NCI-H2227 treated with DMSO at 0.1 percent for 48 hours (cell line): ENCODE data around the gene OXA1L.
"Not testable (repeated sequence)": the region's sequence is repeated elsewhere in the genome, so short reads cannot be mapped to it uniquely, and the experiment has no call there.

Experiments
- DNase-seq: peaks from one replicate; lab custom pipeline; 2025; lab: John Stamatoyannopoulos, UW

The OXA1L gene

DNA sequence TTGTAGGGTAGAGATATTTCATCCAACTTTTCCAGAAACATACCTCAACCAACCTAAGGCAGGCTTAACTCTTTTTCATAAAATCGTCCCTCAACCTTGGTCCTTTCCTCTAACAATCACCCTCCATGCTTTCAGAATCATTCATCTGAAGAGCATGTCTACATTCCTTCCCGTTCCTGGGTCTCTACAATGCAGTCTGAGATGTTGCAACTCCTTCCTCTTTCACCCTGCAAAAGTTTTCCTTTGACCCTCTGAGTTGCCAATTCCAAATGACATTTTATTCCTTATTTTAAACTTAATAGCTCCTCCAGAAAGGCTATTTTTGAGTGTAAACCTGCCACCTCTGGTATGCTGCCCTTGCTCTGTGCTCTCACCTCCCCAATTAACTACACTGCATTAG is 32.0 kb downstream of the OXA1L start:
- DNase-seq, result no peak

DNA sequence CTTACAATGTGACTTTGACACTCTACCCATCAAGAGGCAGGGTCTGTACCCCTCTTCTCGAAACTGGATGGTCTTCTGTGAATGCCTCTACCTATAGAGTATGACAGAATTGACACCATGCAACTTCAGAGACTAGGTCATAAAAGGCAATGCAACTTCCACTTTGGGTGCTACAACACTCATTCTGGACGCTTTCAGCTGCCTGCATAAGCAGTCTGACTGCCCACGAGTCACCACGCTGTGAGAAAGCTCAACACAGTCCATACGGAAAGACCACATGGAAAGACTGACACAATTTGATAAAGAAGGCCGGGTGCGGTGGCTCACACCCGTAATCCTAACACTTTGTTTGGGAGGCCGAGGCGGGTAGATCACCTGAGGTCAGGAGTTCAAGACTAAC is 33.9 kb downstream of the OXA1L start:
- DNase-seq, result no peak

DNA sequence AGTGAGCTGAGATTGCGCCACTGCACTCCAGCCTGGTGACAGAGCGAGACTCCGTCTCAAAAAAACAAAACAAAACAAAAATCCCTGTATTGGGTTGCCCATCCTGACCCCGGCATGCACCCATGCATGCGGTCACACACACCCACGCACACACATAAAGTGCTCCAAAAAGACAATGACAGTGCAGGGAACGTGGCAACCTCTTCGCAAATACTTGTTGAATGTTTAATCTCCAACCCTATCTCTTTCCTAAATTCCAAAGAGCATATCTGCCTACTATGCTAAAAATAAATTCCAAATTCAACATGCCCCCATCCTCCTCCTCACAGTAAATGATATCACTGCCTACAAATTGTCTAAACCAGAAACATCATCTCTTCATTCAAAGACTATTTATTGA is 35.2 kb downstream of the OXA1L start:
- no peak for DNase-seq

DNA sequence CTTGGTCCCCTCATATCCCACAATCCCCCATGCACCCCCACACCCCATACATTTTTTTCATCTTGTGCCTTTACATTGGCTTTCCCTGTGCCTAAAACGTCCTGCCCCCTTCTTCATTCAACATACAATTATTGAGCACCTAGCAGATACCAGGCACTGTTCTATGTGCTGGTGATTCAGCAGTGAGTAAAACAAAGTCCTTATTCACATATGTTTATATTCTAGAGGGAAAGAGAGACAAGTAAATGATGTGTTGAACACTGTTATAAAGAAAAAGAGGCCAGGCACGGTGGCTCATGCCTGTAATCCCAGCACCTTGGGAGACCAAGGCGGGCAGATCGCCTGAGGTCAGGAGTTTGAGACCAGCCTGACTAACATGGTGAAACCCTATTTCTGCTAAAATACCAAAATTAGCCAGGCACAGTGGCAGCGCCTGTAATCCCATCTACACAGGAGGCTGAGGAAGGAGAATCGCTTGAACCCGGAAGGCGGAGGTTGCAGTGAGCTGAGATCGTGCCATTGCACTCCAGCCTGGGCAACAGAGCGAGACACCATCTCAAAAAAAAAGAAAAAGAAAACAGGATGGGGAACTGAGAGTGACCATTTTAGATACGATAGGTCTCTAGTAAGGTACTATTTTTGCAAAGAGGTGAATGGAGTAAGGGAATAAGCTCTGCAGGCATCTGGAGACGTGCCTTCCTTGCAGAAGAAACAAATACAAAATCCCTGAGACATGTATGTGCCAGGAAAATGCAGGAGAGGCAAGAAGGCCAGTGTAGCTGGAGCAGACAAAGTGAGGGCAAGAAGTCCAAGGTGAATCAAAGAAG is 36.6 kb downstream of the OXA1L start:
- no peak for DNase-seq

DNA sequence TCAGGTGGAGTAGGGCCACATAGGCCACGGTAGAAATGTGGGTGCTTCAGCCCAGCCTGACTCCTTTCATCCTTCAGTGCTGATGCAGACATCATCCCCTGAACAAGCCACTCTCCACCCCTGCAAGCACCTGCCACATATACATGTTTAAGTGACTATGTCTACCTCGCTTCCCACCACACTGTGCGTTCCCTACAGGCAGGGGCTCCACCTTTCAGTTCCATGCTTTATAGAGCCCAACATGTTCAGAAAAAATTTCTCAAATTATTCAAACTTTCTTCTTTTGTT is 37.1 kb downstream of the OXA1L start:
- DNase-seq, result no peak

DNA sequence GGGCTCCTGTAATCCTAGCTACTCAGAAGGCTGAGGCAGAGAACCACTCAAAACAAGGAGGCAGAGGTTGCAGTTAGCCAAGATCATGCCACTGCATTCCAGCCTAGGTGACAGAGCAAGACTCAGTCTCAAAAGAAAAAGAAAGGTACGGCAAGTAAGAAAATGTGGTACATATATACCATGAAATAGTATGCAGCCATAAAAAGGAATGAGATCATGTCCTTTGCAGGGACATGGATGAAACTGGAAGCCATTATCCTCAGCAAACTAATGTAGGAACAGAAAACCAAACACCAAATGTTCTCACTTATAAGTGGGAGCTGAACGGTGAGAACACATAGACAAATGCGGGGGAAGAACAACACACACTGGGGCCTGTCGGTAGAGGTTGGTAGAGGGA is 38.7 kb downstream of the OXA1L start:
- DNase-seq, result not testable (repeated sequence)

DNA sequence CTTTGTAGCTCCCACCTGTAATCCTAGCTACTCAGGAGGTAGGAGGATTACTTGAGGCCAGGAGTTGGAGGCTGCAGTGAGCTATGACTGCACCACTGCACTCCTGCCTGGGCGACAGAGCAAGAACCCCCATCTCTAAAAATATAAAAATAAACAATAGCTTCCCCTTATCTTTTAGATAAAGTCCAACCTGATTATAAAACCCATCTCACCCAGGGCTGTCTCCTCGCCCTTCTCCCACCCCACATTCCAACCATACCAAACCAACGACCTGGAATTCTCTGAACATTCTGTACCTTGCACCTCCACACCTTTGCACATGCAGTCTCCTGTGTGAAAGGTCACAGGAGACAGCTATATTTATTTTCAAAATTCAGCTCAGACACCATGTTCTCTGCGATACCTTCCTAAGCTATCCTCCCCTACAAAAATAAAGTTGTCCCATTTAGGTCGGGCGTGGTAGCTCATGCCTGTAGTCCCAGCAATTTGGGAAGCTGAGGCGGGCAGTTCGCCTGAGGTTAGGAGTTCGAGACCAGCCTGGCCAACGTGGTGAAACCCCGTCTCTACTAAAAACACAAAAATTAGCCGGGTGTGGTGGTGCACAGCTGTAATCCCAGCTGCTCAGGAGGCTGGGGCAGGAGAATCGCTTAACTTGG is 41.1 kb downstream of the OXA1L start:
- no peak for DNase-seq

DNA sequence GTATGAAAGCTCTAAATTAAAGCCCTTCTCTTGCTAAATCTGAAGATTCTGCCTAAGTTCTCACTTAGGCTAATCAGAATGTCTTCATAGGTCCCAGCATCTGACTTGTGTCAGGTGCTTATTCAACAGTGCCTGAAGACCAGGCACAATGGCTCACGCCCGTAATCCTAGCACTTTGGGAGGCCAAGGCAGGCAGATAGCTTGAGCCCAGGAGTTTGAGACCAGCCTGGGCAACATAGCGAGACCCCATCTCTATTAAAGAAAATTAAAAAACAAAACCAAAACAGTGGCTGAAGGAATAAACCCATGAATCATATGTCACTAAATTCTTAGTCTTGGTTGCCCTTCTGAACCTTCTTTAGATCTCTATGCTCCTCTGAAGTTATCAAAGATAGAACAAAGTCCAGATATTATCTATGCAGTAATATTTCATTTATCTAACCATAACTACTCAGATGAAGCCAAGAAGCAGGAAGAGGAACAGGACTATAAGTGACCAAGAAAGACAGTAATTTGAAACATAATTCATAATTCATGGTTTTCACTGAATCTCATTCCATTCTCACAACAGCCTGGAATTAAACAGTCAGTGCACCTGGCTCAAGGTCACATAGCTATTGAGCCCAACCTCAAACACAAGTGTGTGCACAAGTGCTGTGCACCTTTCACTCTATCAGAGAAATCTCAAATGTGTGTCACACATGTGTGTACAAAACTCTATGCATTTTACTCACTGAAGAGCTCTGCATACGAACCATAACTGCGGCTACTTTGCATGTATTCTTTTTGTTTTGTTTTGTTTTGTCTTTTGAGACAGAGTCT is 42.1 kb downstream of the OXA1L start:
- DNase-seq, result no peak

DNA sequence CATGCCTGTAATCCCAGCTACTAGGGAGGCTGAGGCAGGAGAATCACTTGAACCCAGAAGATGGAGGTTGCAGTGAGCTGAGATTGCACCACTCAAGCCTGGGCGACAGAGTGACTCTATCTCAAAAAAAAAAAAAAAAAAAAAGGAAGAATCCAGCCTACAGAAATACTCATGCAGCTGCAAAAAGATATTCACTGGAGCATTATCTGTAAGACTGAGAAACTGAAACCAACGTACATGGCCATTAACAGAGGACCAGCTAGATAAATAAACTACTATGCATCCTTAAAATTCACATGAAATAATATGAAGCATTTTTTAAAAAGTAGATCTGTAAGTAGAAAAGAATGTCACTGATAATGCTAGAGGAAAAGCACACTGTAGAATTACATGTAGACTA is 45.2 kb downstream of the OXA1L start:
- DNase-seq, result no peak

DNA sequence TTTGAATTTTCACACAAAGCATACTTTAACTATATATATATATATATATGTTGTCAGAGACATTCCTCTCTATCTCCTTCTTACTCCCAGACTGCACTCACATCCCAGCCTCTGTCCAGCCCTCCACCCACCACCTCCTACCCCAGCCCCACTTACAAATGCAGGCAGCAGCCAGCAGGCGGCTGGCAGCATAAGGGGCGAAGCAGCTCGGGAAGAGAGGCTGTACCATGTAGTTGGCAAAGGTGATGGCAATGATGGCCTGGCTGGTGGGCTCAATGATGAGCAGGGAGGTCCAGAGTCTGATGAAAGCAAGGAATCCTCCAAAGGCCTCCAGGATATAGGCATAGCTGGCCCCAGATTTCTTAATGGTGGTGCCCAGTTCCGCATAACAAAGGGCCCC is 46.3 kb downstream of the OXA1L start:
- DNase-seq, result no peak

DNA sequence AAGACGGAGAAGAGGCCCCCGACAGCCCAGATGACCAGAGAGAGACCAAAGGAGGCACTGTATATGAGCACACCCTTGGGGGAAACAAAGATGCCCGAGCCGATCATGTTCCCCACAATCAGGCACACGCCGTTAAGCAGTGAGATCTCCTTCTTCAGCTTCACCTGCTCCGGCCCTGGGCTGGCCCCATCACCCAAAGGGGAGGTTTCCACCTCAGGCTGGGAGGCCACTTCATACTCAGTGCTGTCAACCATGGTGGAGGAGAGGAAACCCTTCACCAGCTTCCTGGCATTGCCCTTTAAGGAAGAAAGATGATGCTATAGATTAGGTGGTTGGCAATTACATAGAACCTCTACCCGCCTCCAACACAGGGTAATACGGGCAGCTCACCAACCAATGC is 46.7 kb downstream of the OXA1L start:
- DNase-seq, result no peak

DNA sequence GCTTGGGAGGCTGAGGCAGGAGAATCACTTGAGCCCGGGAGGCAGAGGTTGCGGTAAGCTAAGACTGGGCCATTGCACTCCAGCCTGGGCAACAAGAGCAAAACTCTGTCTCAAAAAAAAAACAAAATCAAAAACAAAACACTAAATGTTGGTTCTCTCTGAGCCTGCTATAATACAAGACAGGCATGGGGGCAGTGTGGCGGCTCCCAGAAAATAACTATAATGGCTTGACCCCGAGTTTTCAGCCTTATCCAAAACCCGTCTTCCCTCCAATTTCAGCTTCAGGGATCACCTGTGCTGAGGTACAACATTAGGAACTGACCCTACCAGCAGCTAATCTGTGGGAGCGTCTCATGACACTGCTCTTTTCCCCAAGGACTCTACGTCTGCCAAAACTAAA is 47.9 kb downstream of the OXA1L start:
- DNase-seq, result no peak

DNA sequence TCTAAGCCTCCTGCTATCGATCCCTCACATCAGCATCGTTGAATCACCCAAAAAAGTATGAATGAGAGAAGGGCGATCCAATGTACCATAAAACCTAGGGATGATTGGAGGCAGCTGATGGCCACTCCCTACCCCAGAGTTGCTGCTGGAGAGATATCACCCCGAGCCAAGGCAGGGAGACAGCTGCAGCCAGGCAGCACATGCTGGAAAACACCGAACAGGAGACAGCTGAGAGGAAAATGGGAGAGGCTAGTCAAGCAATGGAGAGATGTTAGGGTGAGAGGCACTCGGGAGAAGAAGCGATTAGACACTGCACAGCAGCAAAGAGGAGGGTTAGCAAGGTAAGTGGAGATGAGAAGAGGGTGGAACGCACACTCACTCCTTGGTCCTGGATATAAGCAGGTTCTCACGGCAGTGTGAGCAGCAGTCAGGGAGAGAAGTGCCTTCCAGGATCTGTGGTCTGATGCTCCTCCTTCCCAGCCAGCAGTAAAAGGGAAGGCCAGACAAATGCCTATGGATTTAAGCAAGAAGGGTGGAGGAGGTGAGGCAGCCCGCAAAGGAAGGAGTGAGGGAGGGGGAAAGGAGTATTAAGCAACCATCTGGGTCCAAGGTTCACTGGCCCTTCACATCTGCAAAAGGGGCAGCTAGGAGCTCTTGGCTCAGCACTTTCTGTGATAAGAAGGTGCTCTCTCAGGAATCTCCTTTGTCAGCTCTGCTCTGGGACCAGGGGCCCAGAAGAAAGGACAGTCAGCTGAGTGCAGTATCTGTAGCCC is 48.6 kb downstream of the OXA1L start, which contains the start of gene SLC7A7:
Gene SLC7A7, minus strand, starts transcription at position 495 of the 773 bp plus-strand sequence. CDS start 2,037 bp downstream, outside the sequence.
- peak; percentile 53 for DNase-seq

DNA sequence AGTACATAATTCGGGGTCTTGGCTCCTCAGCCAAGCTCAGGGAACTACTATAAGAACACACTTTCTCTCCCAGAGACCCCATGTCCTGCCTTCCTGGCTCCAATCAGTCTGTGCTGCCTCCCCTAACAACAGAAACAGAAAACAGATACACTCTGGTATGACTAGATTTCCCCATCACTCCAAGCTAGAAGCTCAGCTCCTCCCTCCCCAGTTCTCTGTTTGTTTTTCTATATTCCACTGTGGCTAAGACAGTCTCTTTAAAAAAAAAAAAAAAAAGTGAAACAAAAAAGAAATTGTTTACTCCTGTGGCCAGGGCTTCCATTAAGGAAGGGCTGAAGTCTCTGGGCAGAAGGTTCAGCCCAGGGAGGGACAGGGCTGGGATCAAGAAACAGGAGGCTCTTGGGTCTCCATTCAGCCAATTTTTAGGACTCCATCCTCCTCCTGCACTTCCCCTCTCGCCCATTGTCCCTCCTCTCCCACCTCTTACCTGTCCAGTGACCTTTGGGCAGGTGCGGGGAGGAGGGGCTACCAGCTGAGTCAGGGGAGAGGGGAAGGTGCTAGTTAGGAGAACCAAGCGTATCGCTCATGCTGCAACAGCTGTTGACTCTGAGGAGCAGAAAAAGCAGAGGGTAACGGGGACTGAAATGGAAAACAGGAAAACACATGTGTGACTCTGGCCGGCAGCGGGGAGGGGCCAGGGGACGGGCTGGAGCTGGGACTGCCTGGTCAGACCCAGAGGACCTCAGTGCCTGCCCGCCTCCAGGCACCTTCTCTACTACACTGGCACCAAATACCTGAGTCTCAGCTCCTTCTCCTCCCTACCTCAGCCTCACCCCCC is 52.9 kb downstream of the OXA1L start:
- DNase-seq, result no peak

DNA sequence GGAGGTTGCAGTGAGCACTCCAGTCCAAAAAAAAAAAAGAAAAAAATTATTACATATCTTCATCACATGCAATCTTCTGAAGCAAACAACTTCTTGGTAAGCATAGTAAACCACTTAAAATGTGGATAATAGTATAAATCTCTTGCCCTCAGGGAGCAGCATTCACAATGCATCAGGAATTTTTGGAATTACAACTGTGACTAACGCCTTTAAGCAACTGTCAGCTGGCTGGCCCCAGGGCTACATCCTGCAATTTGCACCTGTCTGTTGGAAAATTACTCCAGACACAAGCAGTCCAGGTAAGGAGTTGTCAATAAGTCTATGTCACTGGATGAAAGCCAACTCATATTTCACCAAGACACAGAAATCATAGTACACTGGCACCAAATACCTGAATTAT is 54.2 kb downstream of the OXA1L start:
- no peak for DNase-seq

DNA sequence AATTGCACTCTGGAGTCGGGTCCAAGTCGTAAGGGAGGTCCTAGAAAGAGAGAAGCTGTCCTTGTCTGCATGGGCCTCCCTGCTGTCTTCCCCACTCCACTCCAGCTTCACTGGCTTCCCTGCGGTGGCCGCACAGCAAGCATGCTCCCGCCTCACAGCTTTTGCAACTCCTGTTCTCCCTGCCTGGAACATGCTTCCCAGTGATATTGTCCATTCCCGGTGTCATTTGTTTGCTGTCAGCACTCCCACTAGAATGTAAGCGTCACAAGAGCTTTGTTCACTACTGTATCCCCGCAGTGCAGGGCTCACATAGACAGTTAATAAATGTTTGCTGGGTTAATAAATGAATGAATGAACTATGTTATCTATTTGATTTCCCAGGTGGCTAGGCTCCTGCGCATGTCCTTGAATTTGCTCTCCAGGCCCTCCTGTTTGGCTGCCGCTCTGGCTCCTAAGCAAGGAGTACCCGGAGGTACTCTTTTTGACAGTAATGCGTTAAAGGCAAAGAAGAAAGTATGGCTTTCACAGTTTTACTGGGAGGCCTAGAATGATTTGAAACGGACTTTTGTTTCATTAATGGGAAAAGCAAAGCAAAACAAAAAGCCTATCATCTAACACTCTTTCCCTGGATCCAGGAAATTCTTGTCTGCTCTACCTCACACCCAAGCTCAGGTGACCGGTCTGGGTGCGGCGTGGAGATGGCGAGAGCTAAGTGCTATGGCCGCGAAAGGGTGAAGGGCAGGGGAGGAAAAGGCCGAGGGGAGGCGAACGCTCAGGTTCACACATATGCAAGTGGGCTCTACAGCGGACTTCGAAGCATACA is 54.9 kb downstream of the OXA1L start:
- DNase-seq, result no peak

DNA sequence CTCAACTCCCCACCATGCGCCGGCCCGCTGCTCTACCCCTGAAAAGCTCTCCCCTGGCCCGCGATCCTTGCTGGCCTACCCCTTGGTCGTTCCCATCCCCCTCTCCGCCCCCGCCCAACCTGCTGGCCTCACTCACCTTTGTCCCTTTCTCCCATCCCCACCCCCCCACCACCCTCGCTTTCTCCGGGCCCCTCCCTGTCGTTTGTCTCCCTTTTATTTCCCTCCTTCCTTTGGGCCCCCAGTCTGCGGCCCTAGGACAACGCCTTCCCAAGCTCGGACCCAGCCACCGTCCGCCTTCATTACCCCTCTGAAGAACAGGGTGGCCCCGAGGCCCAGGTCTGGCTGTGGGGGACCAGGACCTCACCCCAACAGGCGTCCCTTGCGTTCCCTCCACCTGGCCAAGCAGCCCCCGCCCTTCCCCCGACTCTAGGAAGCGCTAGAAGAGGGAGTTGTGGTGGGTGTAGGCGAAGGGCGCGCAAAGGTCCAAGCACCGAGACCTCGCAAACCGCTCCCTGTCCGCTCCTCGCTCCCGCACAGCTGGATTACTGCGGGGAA is 55.6 kb downstream of the OXA1L start:
- no peak for DNase-seq
